WERI-Rb-1 (cell line): ENCODE results near the gene GLMN.
"Not testable (repeated sequence)": the region's sequence is repeated elsewhere in the genome, so short reads cannot be mapped to it uniquely, and the experiment has no call there.

Experiments
- DNase-seq: peaks from one replicate; pipeline ENCODE4 v3.0.0-alpha.2; 2020
- H3K27ac ChIP-seq: fragments of 250-450 bp; sonication (Bioruptor Pico); 2 replicates; pipeline ENCODE4 v1.5.1; 2020; ENCODE audit warnings: mild to moderate bottlenecking, moderate library complexity
- H3K27me3 ChIP-seq: fragments of 250-450 bp; sonication (Bioruptor Pico); 2 replicates; pipeline ENCODE4 v1.5.1; 2021; ENCODE audit warnings: mild to moderate bottlenecking, low read depth, moderate library complexity; ENCODE audit not compliant: insufficient read depth, severe bottlenecking
- H3K36me3 ChIP-seq: fragments of 250-450 bp; sonication (Bioruptor Pico); 2 replicates; pipeline ENCODE4 v1.5.1; 2020; ENCODE audit warnings: mild to moderate bottlenecking, moderate library complexity
- H3K4me3 ChIP-seq: 2 replicates; pipeline ENCODE4 v1.5.1; 2011; ENCODE audit warnings: low read depth, mild to moderate bottlenecking, control low read depth, low read length
- H3K9me3 ChIP-seq: fragments of 250-450 bp; sonication (Bioruptor Pico); 2 replicates; pipeline ENCODE4 v1.5.1; 2021; ENCODE audit warnings: mild to moderate bottlenecking, moderate library complexity; ENCODE audit not compliant: severe bottlenecking
- CTCF ChIP-seq: IDR thresholded peaks from 2 replicates; pipeline ENCODE4 v1.5.1; 2011; ENCODE audit warnings: low read depth, mild to moderate bottlenecking, control low read depth, inconsistent platforms, low read length

Gene GLMN

GRCh38 chr1:92291372-92291999 is 7.3 kb downstream of the GLMN start:
- peaks cover 11% of the 10 kb centered on the region for H3K36me3 ChIP-seq
- peak; percentile 15 for DNase-seq

GRCh38 chr1:92281411-92281810 is 17.4 kb downstream of the GLMN start:
- peaks cover 13% of the 10 kb centered on the region for H3K36me3 ChIP-seq
- not testable (repeated sequence) for H3K27ac ChIP-seq, DNase-seq, H3K4me3 ChIP-seq, H3K27me3 ChIP-seq, H3K9me3 ChIP-seq

More at GRCh38 chr1:92291372-92291999, 7.3 kb downstream of the GLMN start:
- Histone ChIP-seq H3K9me3 (no peaks in the 10 kb centered on the region), H3K27ac (no peak overlapping the region), H3K4me3 (no peak overlapping the region), H3K27me3 (no peaks in the 10 kb centered on the region)
- TF ChIP-seq CTCF, result peak; percentile 62

GRCh38 chr1:92279781-92280180 is 19.0 kb downstream of the GLMN start:
- not testable (repeated sequence) for H3K36me3 ChIP-seq, H3K27me3 ChIP-seq, H3K4me3 ChIP-seq, H3K27ac ChIP-seq, DNase-seq, H3K9me3 ChIP-seq

- Histone ChIP-seq H3K4me3 (no peak overlapping the region), H3K9me3 (no peaks in the 10 kb centered on the region), H3K27ac (no peak overlapping the region), H3K27me3 (no peaks in the 10 kb centered on the region), H3K36me3 (peaks cover 13% of the 10 kb centered on the region)
- no peak for TF ChIP-seq CTCF
- DNase-seq, result no peak
These were observed 21.6 kb downstream of the GLMN start for GRCh38 chr1:92277105-92277723.

GRCh38 chr1:92276082-92276481 is 22.7 kb downstream of the GLMN start:
- Histone ChIP-seq H3K9me3 (no peaks in the 10 kb centered on the region), H3K27me3 (no peaks in the 10 kb centered on the region), H3K4me3 (no peak overlapping the region), H3K36me3 (peaks cover 13% of the 10 kb centered on the region), H3K27ac (no peak overlapping the region)
- DNase-seq, result no peak
- no peak for TF ChIP-seq CTCF

GRCh38 chr1:92274939-92275338 is 23.8 kb downstream of the GLMN start:
- H3K4me3 ChIP-seq, result no peak overlapping the region
- DNase-seq, result no peak
- TF ChIP-seq CTCF, result no peak
- H3K27ac ChIP-seq, result no peak overlapping the region
- H3K9me3 ChIP-seq, result no peaks in the 10 kb centered on the region
- no peaks in the 10 kb centered on the region for H3K27me3 ChIP-seq
- H3K36me3 ChIP-seq, result peaks cover 11% of the 10 kb centered on the region

- Histone ChIP-seq H3K9me3 (no peaks in the 10 kb centered on the region), H3K27ac (no peak overlapping the region), H3K27me3 (no peaks in the 10 kb centered on the region), H3K36me3 (peaks cover 12% of the 10 kb centered on the region), H3K4me3 (no peak overlapping the region)
- DNase-seq, result no peak
- TF ChIP-seq CTCF, result no peak
These were observed 25.7 kb downstream of the GLMN start for GRCh38 chr1:92273039-92273438.
